Measurements from ENCODE around the gene FUT8.
A peak's percentile ranks its signal among the peaks of the same experiment; 100 is the strongest.

FUT8 gene

GRCh38 chr14:65412032-65412846 is at the start of gene FUT8:
Gene FUT8, plus strand, starts transcription at chr14:65412730. Its CDS starts 148,834 bp downstream, at chr14:65561564.
- DNase-seq = peak; percentile 91

- DNase-seq = no peak
Measured at GRCh38 chr14:65366802-65367565, 45.5 kb upstream of the FUT8 start.

- DNase-seq = no peak
Measured at GRCh38 chr14:65369560-65369959, 43.0 kb upstream of the FUT8 start.

- DNase-seq = no peak
Measured at GRCh38 chr14:65370801-65371248, 41.7 kb upstream of the FUT8 start.

GRCh38 chr14:65371784-65372183 is 40.7 kb upstream of the FUT8 start:
- no peak for DNase-seq

- DNase-seq = no peak
Measured at GRCh38 chr14:65373016-65373670, 39.4 kb upstream of the FUT8 start.

- DNase-seq = no peak
Measured at GRCh38 chr14:65373671-65374039, 38.9 kb upstream of the FUT8 start.

- DNase-seq = no peak
Measured at GRCh38 chr14:65377576-65377975, 35.0 kb upstream of the FUT8 start.

- no peak for DNase-seq
Measured at GRCh38 chr14:65382586-65382985, 29.9 kb upstream of the FUT8 start.

- no peak for DNase-seq
Measured at GRCh38 chr14:65387171-65387570, 25.4 kb upstream of the FUT8 start.

- no peak for DNase-seq
Measured at GRCh38 chr14:65387628-65388027, 24.9 kb upstream of the FUT8 start.

GRCh38 chr14:65392296-65392695 is 20.2 kb upstream of the FUT8 start:
- no peak for DNase-seq

GRCh38 chr14:65396082-65396910 is 16.2 kb upstream of the FUT8 start:
- DNase-seq = no peak

- DNase-seq = no peak
Measured at GRCh38 chr14:65403231-65403630, 9.3 kb upstream of the FUT8 start.

- DNase-seq = no peak
Measured at GRCh38 chr14:65408113-65408512, 4.4 kb upstream of the FUT8 start.

GRCh38 chr14:65410640-65411039 is 1.9 kb upstream of the FUT8 start:
- no peak for DNase-seq

- DNase-seq = peak; percentile 73
Measured at GRCh38 chr14:65411656-65412031, 886 bp upstream of the FUT8 start.

GRCh38 chr14:65412856-65413738 is 567 bp downstream of the FUT8 start:
- DNase-seq = no peak

- DNase-seq = no peak
Measured at GRCh38 chr14:65413739-65414045, 1.2 kb downstream of the FUT8 start.

GRCh38 chr14:65414961-65415589 is 2.5 kb downstream of the FUT8 start:
- DNase-seq = no peak

- DNase-seq = no peak
Measured at GRCh38 chr14:65415613-65416012, 3.1 kb downstream of the FUT8 start.
